ENCODE measurements around the gene FAM90A26.
"Not testable (repeated sequence)": the region's sequence is repeated elsewhere in the genome, so short reads cannot be mapped to it uniquely, and the experiment has no call there.

The FAM90A26 gene, protein sequence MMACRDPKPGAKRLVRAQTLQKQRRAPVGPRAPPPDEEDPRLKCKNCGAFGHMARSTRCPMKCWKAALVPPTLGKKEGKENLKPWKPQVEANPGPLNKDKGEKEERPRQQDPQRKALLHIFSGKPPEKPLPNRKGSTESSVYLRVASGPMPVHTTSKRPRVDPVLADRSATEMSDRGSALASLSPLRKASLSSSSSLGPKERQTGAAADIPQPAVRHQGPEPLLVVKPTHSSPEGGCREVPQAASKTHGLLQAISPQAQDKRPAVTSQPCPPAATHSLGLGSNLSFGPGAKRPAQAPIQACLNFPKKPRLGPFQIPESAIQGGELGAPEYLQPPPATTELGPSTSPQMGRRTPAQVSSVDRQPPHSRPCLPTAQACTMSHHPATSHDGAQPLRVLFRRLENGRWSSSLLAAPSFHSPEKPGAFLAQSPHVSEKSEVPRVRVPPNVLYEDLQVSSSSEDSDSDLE

DNA sequence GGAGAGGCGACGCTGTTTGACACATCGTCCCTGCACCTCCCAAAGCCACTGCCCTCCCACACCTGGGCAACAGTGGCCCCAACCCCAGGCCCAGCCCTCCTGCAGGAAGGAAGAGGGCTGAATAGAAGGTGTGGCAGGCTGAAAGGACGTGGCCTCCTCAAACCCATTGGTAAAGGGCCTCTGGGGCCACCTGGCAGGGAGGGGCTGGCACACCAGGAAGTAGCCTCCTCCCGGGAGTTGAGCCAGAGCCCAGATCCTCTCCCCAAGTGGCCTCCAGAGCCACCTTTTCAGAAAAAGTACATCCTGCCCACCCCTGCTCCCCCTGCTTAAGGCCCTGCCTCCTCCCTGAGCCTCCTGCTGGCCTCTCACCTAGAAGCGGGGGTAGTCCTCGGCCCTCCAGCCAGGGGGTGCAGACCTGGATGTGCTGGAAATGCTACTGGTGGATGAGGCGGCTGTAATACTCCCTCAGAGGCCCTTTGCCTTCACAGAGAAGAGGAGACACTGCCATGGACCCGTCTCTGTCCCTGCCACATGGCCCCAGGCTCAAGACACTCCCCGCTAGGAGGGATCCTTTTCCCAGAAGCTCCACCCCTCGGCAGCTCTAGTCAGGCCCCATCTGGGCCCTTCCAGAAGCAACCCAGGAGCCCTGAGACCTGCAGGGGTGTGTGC lies at the start of gene FAM90A26:
FAM90A26 (plus strand) TSS at position 619 of the 669 bp plus-strand sequence. CDS start 2,764 bp downstream, outside the sequence.
- DNase-seq = not testable (repeated sequence)

DNA sequence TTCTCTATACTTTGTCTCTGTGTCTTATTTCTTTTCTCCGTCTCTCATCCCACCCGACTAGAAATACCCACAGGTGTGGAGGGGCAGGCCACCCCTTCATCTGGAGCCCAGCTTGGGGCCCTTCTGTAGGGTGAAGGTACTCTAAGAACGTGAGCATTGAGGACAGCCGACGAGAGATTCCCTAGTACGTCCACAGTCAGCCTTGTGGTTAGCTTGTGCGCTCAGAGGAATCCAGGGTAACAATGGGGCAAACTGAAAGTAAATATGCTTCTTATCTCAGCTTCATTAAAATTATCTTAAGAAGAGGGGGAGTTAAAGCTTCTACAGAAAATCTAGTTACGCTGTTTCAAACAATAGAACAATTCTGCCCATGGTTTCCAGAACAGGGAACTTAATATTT lies 47.5 kb upstream of the FAM90A26 start:
- not testable (repeated sequence) for DNase-seq

DNA sequence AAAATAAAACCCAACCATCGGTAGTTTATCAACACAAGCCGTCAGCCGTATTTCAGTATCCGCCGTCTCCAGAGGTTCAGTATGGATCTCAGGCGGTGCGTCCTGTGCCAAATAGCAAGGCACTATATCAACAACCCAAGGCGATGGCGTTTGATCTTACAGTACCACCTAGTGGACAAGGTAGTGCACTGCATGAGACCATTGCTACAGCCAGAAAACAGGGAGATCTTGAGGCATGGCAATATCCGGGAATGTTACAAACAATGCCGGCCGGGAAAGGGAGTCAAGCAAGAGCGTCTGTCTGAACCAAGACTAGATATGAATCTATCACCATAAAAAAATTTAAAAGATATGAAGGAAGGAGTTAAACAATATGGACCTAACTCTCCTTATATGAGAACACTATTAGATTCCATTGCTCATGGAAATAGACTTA lies 46.6 kb upstream of the FAM90A26 start:
- peak; percentile 52 for DNase-seq

DNA sequence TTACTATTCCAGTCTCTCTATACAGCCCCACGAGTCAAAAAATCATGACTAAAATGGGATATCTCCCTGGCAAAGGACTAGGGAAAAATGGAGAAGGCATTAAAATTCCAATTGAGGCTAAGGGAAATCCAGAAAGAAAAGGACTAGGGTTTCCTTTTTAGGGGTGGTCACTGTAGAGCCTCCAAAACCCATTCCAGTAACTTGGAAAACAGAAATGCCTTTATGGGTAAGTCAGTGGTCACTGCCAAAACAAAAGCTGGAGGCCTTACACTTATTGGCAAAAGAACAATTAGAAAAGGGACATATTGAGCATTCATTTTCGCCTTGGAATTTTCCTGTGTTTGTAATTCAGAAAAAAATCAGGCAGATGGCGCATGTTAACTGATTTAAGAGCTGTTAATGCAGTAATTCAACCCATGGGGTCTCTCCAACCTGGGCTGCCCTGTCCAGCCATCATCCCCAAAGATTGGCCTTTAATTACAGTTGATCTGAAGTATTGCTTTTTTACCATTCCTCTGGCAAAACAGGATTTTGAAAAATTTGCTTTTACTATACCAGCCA lies 44.5 kb upstream of the FAM90A26 start:
- not testable (repeated sequence) for DNase-seq

DNA sequence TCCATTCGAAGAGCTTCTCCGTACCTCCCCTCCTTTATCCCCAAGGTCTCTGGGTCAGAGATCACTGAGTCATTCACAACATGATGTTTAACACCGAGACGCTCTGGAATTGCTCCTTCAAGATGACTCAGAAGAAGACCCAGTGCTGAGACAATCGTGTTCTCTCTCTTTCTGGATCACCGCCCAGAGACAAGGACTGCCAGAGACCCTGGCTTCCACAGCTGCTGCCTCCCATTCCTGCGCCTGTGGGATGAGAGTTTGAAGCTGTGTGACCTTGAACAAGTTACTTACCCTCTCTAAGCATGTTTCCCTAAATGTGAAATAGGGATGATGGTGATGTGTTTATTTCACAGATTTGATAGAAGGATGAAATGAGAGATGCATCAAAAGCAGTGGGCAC lies 38.8 kb upstream of the FAM90A26 start:
- not testable (repeated sequence) for DNase-seq

DNA sequence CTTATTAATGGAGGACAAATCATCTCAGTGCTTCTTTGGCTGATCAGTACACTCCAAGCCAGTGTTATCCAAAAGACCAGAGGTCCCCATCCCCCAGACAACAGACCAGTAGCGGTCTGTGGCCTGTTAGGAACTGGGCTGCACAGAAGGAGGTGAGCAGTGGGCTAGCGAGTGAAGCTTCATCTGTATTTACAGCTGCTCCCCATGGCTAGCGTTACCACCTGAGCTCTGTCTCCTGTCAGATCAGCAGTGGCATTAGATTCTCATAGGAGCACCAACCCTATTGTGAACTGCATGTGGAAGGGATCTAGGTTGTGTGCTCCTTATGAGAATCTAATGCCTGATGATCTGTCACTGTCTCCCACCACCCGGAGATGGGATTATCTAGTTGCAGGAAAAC lies 37.4 kb upstream of the FAM90A26 start:
- DNase-seq = not testable (repeated sequence)

DNA sequence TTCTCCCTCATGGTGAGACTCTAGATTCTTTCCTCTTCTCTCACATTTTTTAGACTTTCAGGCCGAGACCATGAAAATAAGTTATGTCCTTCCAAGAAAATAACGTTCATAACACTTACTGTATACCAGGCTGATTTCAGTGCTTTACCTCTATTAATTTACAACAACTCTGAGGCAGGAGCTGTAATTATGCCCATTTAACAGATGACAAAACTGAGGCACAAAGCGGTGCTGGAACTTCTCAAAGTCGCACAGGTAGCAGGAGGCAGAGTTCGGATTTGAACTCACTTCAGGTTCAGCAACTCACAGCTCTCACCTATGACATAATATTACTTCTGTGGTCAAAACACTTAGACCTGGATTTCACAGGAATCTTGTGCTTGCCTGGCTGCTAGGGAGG lies 36.2 kb upstream of the FAM90A26 start:
- DNase-seq = not testable (repeated sequence)

DNA sequence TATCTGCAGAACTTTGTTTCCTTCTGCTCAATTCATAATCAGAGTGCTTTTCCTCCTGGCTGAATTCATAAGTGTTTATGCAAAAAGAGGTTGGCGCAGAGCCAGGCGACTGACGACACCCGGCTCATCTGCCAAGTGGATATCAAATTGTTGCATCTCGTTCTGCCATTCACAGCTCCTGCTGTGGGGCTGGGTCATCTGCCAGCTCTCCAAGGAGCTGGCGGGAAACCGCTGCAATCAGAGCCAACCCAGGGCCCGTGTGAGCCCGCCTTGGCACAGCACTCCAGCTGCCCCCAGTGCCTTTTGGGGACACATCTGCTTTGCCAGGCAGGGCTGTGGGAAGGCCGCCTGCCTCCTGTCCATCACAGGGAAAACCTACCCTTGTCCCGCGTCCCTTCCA lies 35.7 kb upstream of the FAM90A26 start:
- DNase-seq = not testable (repeated sequence)

DNA sequence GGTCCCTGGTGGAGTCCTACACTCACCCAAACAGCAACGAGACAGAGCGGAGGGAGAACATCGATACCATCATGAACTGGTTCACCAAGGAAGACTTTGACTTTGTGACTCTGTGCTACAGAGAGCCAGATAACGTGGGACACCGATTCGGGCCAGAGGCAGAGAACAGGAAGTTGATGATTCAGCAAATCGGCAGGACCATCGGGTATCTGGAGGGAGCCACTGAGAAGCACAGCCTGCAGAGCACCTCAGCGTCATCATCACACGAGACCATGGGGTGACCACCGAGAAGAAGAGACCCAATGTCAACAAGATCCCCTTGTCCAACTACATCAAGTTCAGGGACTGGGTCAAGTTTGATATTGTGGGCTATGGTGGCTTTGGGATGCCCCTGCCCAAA lies 29.2 kb upstream of the FAM90A26 start:
- not testable (repeated sequence) for DNase-seq

DNA sequence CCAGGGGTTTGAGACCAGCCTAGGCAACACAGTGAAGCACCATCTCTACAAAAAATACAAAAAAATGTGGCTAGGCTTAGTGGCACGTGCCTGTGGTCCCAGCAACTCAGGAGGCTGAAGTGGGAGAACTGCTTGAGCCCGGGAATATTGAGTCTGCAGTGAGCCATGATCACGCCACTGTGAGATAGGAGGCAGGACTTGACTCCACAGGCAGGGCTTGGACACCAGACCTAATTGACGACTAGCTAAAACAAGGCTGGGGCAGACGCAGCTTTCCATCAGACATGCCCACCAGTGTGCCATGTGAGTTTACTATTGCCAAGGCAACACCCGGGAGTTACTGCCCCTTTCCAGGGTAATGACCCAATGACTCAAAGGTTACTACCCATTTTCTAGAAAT lies 27.4 kb upstream of the FAM90A26 start:
- DNase-seq = not testable (repeated sequence)

DNA sequence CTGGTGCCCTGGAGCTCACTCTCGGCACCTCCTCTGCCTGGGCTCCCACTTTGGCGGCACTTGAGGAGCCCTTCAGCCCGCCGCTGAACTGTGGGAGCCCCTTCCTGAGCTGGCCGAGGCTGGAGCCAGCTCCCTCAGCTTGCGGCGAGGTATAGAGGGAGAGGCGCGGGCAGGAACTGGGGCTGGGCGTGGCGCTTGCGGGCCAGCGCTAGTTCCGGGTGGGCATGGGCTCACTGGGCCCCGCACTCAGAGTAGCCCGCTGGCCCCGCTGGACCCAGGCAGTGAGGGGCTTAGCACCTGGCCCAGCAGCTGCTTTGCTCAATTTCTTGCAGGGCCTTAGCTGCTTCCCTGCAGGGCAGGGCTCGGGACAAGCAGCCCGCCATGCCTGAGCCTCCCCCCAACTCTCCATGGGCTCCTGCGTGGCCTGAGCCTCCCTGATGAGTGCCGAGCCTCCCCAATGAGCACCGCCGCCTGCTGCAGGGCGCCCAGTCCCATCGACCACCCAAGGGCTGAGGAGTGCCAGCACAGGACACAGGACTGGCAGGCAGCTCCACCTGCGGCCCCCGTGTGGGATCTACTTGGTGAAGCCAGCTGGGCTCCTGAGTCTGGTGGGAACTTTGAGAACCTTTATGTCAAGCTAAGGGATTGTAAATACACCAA lies 26.7 kb upstream of the FAM90A26 start:
- DNase-seq = no peak

DNA sequence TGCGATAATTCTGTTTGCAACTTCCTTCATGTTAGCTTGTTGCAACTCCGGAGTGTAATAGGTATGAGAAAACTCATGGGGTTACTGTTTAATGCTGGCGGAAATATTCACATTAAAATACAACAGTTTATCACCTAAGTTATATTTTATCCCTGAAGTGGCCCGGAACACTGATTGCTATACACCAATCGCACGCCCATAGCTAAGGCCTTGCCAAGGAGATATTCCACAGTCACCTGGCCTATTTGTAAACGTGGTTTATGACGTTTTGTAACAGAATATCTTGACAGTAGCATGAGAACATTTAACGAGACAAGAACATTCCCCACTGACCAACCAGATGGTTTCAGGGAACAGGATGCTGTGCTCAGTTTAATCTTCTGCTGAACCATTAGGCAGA lies 23.2 kb upstream of the FAM90A26 start:
- no peak for DNase-seq

DNA sequence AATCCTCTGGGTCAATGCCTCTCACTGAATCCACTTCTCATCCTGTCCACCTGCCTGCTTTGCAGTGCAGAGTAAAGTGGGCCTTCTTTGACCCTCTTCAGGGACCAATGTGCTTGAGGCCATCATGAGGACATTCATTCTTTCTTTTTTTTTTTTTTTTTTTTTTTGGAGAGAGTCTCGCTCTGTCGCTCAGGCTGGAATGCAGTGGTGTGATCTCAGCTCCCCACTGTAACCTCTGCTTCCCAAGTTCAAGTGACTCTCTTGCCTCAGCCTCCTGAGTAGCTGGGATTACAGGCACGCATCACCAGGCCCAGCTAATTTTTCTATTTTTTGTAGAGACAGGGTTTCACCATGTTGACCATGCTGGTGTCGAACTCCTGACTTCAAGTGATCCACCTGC lies 22.8 kb upstream of the FAM90A26 start:
- DNase-seq = not testable (repeated sequence)

DNA sequence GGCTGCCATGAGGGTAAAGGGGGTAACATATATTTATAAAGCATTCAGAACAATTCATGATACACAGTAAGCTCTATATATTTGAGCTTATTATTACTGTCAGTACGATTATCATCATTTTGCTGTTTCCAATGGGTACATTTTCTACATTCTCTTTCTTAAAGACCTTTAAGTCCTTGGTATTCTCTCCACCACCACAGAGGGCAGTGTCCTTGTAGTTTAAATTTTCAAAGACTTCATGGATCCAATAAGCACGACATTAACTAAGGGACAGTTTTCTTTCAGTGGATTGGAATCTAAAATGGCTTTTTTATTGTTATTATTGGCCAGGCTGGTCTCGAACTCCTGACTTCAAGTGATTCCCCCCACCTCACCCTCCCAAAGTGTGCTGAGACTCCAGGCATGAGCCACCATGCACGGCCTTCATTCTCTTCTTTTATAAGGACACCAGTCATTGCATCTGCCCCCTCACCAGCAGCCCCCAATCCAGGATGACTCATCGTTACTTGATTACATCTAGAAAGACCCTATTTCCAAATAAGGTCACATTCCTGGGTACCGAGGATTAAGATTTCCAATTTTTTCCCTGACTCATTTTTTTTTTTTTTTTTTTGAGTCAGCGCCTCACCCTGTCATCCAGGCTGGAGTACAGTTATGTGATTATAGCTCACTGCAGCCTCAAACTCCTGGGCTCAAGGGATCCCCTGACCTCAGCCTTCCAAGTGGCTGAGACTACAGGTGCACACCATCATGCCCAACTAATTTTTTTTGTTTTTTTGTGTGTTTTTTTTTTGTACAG lies 21.4 kb upstream of the FAM90A26 start:
- not testable (repeated sequence) for DNase-seq

DNA sequence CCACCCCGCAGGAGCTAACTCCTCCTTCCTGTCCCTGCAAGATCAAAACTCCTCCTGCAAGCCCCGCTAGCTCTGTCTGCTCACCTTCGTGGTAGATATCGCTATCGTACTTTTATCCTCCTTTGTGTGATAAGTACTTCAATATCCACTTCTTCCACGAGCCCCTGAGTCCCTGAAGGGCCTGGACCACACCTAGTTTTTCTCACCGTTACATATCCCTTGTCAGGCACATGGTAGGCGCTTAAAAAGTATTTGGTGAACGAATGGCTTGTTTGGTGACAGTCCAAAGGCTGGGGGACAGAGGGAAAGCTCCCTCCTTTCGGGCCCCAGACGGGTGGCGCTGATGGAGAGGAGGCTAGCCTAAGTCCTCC lies 18.4 kb upstream of the FAM90A26 start:
- not testable (repeated sequence) for DNase-seq

DNA sequence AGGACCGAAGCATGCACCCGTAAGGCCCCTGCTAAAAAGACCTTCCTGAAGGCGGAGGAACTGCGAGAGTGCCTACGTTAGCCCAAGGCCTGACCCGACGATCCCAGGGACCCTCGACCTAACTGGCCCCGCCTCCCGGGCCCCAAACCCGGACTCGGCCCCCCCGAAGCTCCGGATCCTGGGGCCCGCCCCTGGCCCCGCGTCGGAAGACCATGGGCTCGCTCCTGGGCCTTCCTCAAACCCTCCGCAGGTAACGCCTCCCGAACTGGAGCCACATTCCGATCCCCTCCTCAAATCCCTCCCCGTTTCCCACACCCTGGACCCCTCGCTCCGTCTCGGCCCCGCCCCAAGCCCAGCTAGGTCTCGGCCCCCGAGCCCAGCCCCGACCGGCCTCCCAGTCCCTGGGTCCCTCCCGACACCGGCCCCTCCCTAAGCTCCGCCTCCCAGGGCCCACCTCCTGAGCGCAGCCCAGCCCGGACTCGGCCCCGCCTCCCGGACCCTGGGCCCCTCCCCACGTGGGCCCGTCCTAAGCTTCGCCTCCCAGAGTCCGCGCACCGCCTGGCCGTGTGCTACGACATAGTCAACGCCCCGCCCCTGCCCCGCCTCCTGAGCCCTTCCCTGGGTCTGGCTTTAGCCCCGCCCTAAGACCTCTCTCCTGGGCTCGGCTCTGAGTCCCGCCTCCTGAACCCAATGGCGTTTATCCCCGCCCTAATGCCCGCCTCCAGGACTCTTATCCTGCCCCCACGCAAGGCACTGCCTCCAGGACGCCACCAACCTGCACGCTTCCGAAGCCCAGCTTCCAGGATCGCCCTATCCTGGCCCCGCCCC lies 17.8 kb upstream of the FAM90A26 start:
- peak; percentile 97 for DNase-seq

DNA sequence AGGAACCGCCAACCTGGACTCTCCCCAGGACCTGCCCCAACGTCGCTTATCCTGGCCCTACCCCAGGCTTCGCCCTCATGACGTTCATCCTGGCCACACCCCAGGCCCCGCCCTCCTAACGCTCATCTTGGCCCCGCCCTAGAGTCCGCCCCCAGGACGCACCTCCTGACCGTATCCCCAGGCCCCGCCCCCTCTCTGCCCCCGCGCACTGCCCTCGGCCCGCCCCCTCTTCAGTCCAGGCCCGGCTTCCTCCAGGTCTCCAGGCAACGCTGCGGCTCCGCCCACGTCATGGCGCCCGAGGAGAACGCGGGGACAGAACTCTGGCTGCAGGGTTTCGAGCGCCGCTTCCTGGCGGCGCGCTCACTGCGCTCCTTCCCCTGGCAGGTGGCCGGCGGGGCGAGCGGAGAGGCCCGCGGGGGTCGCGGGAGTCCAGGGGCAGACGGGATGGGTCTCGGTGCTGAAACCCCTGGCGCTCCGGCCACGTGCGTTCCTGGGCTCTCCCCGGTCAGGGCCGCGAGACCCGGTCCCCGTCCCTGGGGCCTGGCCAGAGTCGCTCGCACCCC lies 17.1 kb upstream of the FAM90A26 start:
- peak; percentile 96 for DNase-seq

DNA sequence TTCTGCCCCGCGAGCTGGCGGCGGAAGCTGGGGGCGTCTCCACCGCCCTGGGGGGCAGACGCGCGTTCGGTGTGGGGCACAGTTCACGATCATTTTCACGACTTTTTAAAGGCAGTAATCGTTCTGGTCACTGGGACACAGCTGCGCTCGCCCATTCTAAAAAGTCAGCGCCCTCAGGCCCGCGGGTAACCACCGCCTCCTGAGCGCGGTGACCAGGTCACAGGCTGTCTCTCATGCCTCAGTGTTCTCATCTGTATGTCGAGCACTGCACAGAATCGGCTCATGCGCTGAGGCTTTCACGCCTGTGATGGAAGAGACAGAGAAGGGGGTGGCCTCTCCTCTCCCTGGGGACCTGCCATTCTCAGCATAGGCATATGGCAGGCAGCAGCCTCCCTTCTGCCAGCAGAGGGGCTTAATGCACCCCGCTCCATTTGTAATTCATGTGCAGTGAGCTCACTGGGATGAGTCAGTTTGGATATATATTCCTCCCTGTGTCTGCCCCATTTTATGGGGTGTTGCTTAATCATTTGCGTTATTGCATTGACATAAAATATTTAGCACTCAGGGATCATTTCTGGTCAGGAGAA lies 16.5 kb upstream of the FAM90A26 start:
- DNase-seq = peak; percentile 18

DNA sequence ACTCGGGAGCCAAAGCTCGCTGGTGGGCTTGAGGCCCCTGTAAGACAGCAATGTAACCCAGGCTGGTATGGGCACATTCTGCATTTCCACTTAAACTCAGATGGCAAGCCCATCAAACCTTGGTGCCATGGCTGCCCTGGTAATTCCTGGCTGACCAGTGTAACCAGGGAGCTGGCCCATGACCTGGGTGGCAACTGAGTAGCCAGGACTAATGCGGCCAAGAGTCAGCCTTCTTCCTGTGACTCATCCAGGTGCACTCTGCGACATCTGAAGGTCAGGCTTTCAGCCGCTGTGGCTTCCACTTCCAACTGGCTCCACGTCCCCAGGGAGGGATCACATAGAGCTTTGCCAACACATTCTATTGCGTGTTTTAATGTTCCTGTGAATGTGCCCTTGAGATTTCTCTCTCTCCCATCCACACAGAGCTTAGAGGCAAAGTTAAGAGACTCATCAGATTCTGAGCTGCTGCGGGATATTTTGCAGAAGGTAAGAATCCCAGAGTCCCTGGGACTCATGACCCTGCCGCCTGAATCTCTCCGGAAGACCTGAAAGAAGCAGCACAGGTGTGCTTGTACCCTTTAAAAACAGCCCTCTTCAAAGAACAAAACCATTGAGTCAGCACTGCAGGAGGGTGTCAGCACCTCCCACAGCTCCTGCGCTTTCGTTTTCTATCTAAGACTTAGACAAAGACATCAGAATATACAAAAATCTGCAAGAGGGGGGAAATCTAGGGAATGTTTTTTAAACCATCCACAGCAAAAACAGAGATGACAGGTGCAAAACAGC lies 14.9 kb upstream of the FAM90A26 start:
- peak; percentile 40 for DNase-seq

DNA sequence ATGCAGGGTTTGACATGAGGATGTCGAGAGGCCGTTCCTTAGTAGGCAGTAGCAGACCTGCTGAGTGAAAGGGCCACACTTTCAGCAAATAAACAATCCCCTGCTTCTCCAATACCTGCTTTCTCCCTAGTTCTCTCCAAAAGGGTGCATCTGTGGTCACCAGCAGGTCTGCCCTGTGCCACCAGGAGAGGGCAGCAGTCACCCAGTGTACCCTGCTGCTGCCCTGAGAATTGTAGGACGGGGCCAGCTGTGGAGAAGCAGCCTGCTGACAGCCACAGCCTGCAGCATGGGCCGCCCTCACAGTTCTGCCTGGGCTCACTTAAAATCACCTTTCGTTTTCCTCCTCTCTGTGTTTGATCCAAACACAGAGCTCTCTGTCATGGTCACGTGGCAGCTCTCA lies 11.8 kb upstream of the FAM90A26 start:
- peak; percentile 24 for DNase-seq
